GM12801 (cell line): ENCODE measurements around the gene GDAP1L1.

Source experiments
- TF ChIP-seq, protein P1 (sequence below): IDR thresholded peaks from one replicate; pipeline ENCODE4 v1.5.1; 2011; ENCODE audit warnings: control low read depth; ENCODE audit not compliant: insufficient read length; ENCODE audit errors: extremely low read depth

The GDAP1L1 gene

DNA sequence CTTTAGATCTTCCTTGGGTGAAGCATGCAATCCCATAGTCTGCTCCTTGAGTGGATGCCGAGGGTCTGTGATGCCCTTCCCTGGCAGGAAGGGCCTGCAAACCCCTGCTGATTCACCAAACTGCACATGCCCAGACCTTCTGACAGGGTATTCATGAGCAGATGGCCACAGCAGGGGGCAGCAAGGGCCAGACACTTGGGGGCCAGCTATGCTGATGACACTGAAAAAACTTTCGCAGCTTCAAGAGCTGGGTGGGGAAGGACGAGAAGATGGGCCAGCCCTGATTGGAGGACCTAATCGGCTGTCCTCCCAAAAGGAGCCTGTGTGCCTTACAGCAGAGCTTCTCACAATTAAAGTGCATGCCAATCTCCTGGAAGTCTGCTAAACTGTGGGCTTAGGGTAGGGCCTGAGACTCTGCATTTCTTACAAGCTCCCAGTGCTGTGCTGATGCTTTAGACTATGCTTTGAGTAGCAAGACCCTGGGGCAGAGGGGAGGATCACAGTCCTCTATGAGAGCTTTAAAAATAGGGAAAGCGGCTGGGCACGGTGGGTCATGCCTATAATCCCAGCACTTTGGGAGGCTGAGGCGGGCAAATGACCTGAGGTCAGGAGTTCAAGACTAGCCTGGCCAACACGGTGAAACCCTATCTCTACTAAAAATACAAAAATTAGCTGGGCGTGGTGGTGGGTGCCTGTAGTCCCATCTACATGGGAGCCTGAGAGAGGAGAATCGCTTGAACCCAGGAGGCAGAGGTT, 15.2 kb upstream of the GDAP1L1 start:
- TF ChIP-seq, protein P1, sequence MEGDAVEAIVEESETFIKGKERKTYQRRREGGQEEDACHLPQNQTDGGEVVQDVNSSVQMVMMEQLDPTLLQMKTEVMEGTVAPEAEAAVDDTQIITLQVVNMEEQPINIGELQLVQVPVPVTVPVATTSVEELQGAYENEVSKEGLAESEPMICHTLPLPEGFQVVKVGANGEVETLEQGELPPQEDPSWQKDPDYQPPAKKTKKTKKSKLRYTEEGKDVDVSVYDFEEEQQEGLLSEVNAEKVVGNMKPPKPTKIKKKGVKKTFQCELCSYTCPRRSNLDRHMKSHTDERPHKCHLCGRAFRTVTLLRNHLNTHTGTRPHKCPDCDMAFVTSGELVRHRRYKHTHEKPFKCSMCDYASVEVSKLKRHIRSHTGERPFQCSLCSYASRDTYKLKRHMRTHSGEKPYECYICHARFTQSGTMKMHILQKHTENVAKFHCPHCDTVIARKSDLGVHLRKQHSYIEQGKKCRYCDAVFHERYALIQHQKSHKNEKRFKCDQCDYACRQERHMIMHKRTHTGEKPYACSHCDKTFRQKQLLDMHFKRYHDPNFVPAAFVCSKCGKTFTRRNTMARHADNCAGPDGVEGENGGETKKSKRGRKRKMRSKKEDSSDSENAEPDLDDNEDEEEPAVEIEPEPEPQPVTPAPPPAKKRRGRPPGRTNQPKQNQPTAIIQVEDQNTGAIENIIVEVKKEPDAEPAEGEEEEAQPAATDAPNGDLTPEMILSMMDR, result no peak

DNA sequence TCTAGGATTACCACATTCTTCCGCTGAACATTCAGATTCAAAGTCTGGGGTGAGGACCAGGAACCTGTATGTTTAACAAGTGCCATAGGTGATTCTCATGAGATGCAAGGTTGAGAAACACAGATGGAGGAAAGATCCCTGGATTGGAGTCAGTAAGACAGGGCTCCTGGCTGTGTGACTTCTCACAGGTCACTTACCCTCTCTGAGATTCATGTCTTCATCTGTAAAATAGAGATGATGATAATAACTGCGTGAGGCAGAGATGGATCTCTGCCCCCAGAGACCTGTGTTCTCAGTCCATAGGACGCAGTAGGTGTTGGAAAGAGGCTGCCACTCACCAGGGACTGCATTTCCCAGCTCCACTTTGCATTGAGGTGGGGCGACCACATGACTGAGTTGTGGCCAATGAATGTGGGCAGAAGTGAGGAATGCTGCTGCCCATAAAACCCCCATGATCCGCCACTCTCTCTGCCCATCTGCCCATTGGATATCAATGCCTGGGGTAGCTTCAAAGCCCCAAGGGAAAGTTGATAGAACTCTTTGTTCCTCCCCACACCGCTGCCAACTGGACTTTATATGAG, 13.6 kb upstream of the GDAP1L1 start:
- TF ChIP-seq, protein P1, result no peak

DNA sequence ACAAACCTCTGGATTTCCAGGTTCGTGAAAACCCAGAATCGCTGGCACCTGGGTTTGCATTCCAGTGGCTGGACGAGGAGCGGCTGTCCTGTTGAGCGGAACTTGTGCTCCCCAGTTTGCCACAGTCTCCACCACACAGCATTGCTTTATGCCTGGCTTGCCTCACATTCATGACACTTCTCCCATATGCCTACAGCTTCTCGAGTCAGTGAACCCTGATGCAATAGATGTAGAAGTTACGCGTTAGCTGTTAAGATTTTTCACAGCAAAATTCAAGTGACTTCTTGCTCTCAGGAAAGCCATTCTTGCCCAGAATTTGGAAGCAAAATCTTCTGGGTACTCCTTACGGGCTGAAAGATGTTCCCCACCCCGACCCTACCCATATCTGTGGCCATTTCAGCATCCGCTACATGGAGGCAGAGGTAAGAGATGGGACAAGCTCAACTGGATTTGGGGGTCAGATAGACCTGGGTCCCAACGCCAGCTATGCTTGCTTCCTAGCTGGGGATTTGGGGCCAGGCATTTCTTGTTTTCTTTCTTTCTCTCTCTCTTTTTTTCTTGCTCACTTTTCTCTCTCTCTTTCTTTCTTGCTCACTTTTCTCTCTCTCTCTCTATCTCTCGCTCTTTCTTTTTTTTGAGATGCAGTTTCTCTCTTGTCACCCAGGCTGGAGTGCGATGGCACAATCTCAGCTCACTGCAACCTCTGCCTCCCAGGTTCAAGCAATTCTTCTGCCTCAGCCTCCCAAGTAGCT, 12.4 kb upstream of the GDAP1L1 start:
- TF ChIP-seq, protein P1, result no peak

DNA sequence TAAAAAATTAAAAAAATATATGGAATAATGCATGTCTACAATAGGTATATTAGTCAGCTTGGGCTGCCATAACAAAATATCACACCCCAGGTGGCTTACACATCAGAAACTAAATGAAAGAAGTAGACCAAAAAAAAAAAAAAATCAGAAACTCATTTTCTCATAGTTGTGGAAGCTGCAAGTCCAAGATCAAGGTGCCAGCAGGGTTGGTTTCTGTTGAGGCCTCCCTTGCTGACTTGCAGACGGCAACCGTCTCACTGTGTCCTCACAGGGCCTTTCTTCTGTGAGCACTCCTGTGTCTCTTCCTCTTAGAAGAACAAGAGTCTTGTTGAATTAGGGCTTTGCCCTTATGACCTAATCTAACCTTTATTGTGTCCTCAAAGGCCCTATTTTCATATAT, 11.4 kb upstream of the GDAP1L1 start:
- TF ChIP-seq, protein P1, result no peak

DNA sequence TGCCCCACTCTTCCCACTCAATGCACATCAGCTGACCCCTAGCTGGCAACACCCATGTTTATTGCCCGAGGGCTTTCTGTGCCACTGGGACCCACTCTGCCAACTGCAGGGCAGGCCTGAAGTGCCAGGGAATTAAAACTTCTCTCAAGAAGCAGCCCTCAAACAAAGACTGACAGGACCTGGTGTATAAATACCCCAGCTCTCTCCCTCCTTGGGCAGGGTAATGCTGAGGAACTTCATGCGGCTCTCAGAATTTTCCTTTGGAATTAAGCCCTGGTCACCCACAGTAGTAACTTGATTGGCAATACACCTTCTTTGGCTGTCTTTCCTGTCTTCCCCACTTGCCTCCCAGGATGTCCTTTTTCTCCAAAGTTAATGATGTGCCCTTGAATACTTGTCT, 5.3 kb upstream of the GDAP1L1 start:
- TF ChIP-seq, protein P1, result no peak

DNA sequence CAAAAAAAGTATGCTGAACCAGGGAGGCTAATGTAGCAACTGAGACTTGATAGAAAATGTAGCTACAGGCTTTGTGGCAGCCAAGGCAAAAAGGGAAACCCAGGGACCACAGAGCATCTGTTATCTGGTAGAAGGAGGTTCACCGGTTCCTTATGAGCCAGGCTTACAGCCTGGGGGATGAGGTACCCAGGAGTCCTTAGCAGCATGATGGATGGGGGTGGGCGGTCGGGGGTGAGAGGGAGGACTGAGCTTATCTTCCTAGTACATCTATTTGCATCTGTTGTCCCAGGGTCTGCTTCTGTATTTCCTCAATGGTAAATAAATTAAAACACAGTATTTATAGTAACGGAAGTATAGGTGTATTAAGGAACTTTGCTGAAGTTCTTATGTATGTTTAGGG, 1.1 kb upstream of the GDAP1L1 start:
- TF ChIP-seq, protein P1, result no peak

DNA sequence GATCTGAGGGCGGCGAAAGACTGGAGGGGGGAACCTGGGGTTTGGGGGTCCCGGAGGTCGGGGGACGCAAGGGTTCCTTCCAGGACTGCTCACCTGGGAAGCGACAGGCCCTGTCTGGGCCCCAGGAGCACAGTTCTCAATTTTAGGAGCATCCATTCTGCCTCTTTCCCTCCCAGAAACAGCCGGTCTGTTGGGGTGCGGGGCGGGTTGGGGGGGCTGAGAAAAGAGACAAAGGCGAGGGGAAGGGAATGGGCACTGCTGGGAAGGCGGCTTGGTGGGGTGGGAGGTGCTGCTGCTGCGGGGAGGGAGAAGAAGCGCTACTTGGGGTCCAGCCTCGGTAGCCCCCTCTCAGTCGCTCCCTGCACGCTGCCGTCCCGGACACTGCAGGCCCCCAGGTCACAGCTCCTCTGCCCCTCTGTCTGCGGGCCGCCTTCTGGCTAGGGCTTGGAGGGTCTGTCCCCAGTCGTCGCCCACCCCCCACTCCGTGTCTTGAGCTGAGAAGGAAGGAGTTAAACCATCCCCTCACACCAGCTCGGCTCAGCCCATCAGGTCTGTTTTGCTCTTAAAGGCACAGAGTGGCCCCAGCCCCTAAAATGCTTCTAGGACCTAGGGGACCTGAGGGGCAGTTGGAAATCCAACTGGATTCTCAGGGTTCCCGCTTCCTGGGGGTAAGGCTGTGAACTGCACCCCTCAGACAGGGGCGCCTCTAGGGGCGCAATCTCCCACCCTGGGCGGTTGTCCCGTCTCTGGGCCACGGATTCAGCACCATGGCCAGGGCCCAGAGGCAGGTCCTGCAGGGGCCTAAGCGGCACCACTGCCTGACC, 690 bp downstream of the GDAP1L1 start:
- TF ChIP-seq, protein P1, result no peak
